GM21360 (cell line): ENCODE results near the gene KIF13A.
"Not testable (repeated sequence)": the region's sequence is repeated elsewhere in the genome, so short reads cannot be mapped to it uniquely, and the experiment has no call there.

ENCODE experiments used
- ATAC-seq: cut with Tn5 transposase; IDR thresholded peaks from one replicate; pipeline ENCODE4 v1.9.1; 2021; ENCODE audit warnings: mild to moderate bottlenecking, moderate library complexity; ENCODE audit not compliant: unreplicated experiment

KIF13A gene

DNA sequence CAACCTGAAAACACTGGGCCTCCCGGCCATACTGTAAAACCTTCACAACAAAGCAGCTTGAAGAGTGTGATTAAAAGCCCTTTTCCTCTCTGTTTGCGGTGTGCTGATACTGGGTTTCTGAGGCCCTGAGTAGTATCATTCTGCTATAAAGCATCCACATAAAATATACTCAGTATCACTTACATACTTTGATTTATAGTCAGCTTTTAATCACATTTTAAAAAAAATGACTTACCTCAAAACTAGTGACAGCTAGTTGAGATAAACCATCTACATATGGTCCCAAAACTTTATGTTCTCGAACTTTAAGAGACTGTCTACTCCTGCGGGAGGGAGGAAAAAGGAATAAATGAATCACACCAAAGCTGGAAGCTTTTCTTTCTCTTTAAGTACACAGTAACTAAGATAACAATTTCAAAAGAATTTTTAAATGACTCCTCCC is 135.7 kb downstream of the KIF13A start:
- ATAC-seq, result no peak

GRCh38 chr6:17851001-17851719 is 136.3 kb downstream of the KIF13A start:
- ATAC-seq, result peak; percentile 59

- ATAC-seq, result no peak
Measured at GRCh38 chr6:17850281-17850680, 137.2 kb downstream of the KIF13A start.

DNA sequence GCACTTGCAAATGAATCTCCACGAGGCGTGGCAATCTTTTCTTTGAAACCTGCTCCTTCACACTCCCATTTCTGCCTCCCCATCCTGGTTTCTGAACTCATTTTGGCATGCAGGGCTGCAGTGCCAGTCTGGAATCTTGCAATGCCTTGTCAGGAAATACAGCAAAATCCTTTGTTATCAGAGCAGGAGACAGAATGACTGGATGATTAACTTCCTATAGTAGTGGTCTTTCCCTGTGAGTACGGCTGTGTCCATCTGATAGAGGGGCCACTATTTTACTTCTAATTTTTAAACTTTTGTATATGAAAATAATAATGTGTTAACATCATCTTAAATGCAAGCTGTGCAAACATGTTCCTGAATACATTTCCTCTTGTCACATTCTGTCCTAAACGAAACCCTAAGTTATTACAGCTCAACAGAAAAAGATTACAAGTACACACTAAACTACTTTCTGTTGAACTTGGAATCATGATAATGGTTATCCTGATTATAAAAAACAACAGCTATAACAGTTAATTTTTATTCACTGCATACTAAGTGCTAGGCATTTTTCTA is 140.2 kb downstream of the KIF13A start:
- ATAC-seq, result no peak

DNA sequence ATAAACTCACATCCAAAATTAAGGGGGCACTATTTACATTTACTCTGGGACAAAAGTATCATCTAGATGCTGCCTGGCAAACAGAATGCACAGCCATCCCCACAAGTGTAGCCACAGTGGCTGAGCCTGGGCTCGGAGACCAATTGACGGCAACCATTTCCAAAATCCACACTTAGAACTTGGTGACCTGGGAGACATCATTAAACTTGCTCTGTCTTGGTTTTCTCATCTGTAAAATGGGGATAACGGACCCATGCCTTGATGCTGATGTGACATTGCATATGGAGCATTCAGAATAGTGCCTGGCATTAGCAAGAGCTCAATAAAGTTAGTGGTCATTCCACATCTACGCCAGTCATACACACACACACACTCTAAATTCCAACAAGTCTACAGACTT is 140.7 kb downstream of the KIF13A start:
- no peak for ATAC-seq

- no peak for ATAC-seq
Measured at GRCh38 chr6:17845598-17845997, 141.8 kb downstream of the KIF13A start.

DNA sequence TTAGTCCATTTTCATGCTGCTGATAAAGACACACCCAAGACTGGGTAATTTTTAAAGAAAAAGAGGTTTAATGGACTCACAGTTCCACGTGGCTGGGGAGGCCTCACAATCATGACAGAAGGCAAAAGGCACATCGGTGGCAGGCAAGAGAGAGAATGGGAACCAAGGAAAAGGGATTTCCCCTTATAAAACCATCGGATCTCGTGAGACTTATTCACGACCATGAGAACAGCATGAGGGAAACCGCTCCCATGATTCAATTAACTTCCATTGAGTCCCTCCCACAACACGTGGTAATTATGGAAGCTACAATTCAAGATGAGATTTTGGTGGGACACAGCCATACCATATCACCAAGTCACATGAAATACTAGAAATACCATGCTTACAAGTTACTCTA is 142.5 kb downstream of the KIF13A start:
- ATAC-seq, result not testable (repeated sequence)

- ATAC-seq, result no peak
Measured at GRCh38 chr6:17842934-17843821, 144.3 kb downstream of the KIF13A start.

GRCh38 chr6:17842014-17842776 is 145.2 kb downstream of the KIF13A start:
- ATAC-seq, result no peak

- no peak for ATAC-seq
Measured at GRCh38 chr6:17839513-17840223, 147.8 kb downstream of the KIF13A start.

- no peak for ATAC-seq
Measured at GRCh38 chr6:17836293-17836692, 151.1 kb downstream of the KIF13A start.

- no peak for ATAC-seq
Measured at GRCh38 chr6:17835784-17836183, 151.7 kb downstream of the KIF13A start.

- no peak for ATAC-seq
Measured at GRCh38 chr6:17831135-17831534, 156.3 kb downstream of the KIF13A start.

GRCh38 chr6:17829905-17830304 is 157.5 kb downstream of the KIF13A start:
- no peak for ATAC-seq

- no peak for ATAC-seq
Measured at GRCh38 chr6:17828149-17828548, 159.3 kb downstream of the KIF13A start.

- ATAC-seq, result no peak
Measured at GRCh38 chr6:17826301-17826700, 161.1 kb downstream of the KIF13A start.

DNA sequence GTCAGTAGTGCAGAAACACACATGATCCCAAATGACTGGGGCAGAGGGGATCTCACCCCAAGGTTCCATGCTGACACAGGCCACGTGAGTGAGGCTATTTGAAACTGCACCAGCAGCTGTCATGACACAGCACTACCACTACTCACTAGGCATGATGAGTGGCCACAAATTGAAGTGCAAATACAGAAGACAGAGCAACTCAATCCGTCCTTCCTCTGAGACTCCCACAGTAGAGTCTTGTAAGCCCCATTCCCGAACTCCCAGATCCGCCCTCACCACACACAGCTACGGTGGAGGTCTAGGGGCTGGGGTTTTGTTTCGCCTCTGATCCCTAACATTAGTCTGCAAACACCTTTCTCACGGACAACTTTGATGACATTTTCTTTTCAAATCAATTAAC is 167.4 kb downstream of the KIF13A start:
- no peak for ATAC-seq

- ATAC-seq, result no peak
Measured at GRCh38 chr6:17817763-17818162, 169.7 kb downstream of the KIF13A start.

GRCh38 chr6:17816921-17817611 is 170.4 kb downstream of the KIF13A start:
- no peak for ATAC-seq

GRCh38 chr6:17813542-17813941 is 173.9 kb downstream of the KIF13A start:
- ATAC-seq, result no peak
